ENCODE data around the gene IFFO2. TPM values are rescaled to one million over a fixed set of nuclear protein-coding genes. Genes with fewer than 3 reads are reported as not detected.
A peak's percentile ranks its signal among the peaks of the same experiment; 100 is the strongest.

The IFFO2 gene
- total RNA-seq, 1 experiment from 2014 or later: 11.7 TPM

DNA sequence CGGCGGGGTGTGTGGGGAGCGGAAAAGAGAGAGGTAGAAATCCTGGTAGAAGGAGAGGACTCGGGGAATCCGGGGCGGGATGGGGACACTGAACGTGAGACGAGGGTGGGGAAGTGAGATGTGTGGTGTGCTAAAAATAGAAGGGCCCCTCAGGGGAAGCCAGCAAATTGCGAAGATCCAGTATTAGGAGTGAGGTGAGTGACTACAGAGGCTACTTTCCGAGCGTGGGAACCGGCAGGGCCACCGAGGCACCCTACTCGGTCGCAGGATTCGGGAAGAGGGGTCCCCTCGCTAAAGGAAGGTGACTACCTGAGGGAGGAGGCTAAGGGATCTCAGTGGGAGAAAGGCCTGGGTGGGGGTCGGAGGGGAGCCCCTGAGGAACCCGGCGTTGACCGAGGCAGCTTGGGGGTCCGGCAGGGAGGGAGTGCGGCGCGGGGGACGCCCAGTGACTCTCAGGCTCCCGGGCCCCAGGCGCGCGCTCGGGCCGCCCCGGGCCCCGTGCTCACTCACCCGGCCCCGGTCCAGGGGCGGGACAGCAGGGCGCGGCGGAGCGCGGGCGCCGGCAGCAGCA is 54.4 kb downstream of the IFFO2 start:
- Histone ChIP-seq H3K4me1 (replicated peaks; ENCODE audit: insufficient read depth) (peaks cover 20% of the 10 kb centered on the region), H3K9me2 (ENCODE audit: insufficient read depth) (no peaks in the 10 kb centered on the region), H2AFZ (peak overlapping the region; percentile 83), H4K20me1 (ENCODE audit: insufficient read depth) (no peaks in the 10 kb centered on the region), H3K36me3 (ENCODE audit: low read depth) (no peaks in the 10 kb centered on the region), H3K9me3 (ENCODE audit: insufficient read depth, low read depth) (no peaks in the 10 kb centered on the region), H3K27ac (peak overlapping the region; percentile 91), H3K27me3 (ENCODE audit: insufficient read depth, low read depth) (no peaks in the 10 kb centered on the region), H3K4me2 (peak overlapping the region; percentile 83), H3F3A (ENCODE audit: insufficient read depth, low read depth) (peaks cover 14% of the 10 kb centered on the region), H3K4me3 (peak overlapping the region; percentile 77), H3K79me2 (ENCODE audit: low read depth) (no peaks in the 10 kb centered on the region)
- intact Hi-C loops (cut with micrococcal nuclease; ENCODE audit: unreplicated experiment): loop anchor here (1.0 to 10.0 kb wide), 3 partner anchors 24 to 109 kb away; partner anchors contain the start of gene IFFO2
- no TSS peak for BruUV-seq (replicated peaks)
- CTCF ChIA-PET: interaction anchor here (1.4 kb wide), 1 partner anchor 11 kb away, joined by 8 read pairs; no protein-coding TSS in a partner anchor
- DNase-seq: no peak
- TF ChIP-seq, protein P1, sequence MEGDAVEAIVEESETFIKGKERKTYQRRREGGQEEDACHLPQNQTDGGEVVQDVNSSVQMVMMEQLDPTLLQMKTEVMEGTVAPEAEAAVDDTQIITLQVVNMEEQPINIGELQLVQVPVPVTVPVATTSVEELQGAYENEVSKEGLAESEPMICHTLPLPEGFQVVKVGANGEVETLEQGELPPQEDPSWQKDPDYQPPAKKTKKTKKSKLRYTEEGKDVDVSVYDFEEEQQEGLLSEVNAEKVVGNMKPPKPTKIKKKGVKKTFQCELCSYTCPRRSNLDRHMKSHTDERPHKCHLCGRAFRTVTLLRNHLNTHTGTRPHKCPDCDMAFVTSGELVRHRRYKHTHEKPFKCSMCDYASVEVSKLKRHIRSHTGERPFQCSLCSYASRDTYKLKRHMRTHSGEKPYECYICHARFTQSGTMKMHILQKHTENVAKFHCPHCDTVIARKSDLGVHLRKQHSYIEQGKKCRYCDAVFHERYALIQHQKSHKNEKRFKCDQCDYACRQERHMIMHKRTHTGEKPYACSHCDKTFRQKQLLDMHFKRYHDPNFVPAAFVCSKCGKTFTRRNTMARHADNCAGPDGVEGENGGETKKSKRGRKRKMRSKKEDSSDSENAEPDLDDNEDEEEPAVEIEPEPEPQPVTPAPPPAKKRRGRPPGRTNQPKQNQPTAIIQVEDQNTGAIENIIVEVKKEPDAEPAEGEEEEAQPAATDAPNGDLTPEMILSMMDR (conservative IDR thresholded peaks at IDR 0.05): no peak
- no peak for TF ChIP-seq EZH2 (IDR thresholded peaks at IDR 0.05; ENCODE audit: low read depth)
- POLR2A ChIA-PET (ENCODE audit: unreplicated experiment): interaction anchor here (0.6 to 1.0 kb wide), 3 partner anchors 54 to 109 kb away, joined by 3 to 6 read pairs (median 6); no protein-coding TSS in a partner anchor

DNA sequence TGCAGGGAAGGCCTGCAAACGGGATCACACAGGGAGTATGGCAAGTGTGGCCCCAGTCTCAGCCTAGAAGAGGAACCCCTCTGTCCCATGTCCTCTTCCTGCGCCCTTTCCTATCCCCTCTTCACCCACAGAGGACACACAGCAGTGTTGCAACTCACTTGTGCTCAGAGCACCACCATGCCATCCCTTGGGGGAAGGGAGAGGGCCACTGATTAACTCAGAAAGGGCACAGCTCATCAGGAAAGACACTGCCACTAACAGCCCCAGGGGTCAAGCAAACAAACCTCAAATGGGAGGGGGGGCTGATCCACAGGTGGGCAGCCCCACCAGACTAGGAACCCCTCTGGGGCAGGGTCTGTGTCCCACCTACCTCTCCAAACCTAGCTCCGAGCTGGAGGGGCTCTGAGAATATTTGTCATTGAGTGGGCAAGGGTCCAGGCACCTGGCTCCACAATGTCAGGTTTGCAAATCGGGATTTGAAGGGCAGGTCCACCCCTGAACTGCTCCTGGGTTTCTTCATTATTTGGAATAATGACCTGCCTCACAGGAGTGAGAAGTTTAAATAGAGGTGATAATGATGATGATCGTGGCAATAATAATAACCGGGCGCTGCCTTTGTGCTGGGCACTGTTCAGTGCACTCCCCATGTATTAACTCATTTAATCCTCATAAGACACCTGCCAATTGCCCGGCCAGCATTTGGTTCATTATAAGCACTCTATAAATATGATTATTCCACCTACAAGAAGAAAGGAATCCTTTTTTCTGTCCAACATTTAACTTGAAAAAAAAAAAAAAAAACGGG is 55.1 kb downstream of the IFFO2 start:
- no peak for DNase-seq

DNA sequence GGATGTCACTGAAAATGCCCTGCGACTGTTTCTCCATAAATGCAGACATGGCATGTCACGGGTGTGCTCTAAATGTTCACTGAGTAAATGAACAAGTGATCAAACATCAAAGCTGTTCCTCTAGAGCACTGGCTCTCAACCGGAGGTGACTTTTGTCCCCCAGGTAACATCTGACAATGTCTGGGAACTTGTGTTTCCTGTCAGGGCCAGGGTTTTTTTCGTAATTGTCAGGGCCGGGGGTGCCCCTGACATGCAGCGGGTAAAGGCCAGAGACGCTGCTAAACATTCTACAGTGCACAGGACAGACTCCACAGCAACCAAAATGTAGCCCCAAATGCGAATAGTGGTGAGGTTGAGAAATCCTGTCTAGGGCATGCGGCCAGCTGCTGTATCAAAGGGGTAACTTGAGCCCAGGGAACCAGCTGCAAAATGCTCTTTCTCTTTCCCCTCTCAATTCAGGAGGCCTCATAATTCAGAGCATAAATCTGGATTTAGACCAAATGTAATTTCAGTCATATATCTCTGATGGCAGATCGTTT is 56.1 kb downstream of the IFFO2 start:
- no peak for TF ChIP-seq EZH2 (IDR thresholded peaks at IDR 0.05; ENCODE audit: low read depth)
- TF ChIP-seq, protein P1 (conservative IDR thresholded peaks at IDR 0.05): no peak
- no peak overlapping the region for H2AFZ ChIP-seq
- ChIA-PET POLR2A (ENCODE audit: unreplicated experiment) (interaction anchor here (0.7 kb wide), 1 partner anchor 197 kb away, joined by 3 read pairs; no protein-coding TSS in a partner anchor), CTCF (interaction anchor here (0.6 to 0.7 kb wide), 2 partner anchors 16 to 109 kb away, joined by 4 read pairs; no protein-coding TSS in a partner anchor)
- H4K20me1 ChIP-seq (ENCODE audit: insufficient read depth): no peaks in the 10 kb centered on the region
- DNase-seq: no peak
- no peaks in the 10 kb centered on the region for H3K36me3 ChIP-seq (ENCODE audit: low read depth)
- peaks cover 14% of the 10 kb centered on the region for H3F3A ChIP-seq (ENCODE audit: insufficient read depth, low read depth)
- no peak overlapping the region for H3K4me2 ChIP-seq
- no peaks in the 10 kb centered on the region for H3K79me2 ChIP-seq (ENCODE audit: low read depth)
- intact Hi-C loops (cut with micrococcal nuclease; ENCODE audit: unreplicated experiment): loop anchor here (10.0 kb wide), 1 partner anchor 54 kb away; the partner anchor contains the start of gene IFFO2
- H3K9me2 ChIP-seq (ENCODE audit: insufficient read depth): no peaks in the 10 kb centered on the region
- BruUV-seq (replicated peaks): no TSS peak
- H3K27ac ChIP-seq: no peak overlapping the region
- no peak overlapping the region for H3K4me3 ChIP-seq
- no peaks in the 10 kb centered on the region for H3K9me3 ChIP-seq (ENCODE audit: insufficient read depth, low read depth)
- H3K4me1 ChIP-seq (replicated peaks; ENCODE audit: insufficient read depth): peaks cover 20% of the 10 kb centered on the region
- no peaks in the 10 kb centered on the region for H3K27me3 ChIP-seq (ENCODE audit: insufficient read depth, low read depth)

More for the DNA sequence above, 55.1 kb downstream of the IFFO2 start:
- CTCF ChIA-PET: no interaction called here
- intact Hi-C loops (cut with micrococcal nuclease; ENCODE audit: unreplicated experiment): loop anchor here (10.0 kb wide), 1 partner anchor 53 kb away; the partner anchor contains the start of gene IFFO2
- Histone ChIP-seq H3F3A (ENCODE audit: insufficient read depth, low read depth) (peaks cover 14% of the 10 kb centered on the region), H3K36me3 (ENCODE audit: low read depth) (no peaks in the 10 kb centered on the region), H3K27me3 (ENCODE audit: insufficient read depth, low read depth) (no peaks in the 10 kb centered on the region), H3K4me3 (peak overlapping the region; percentile 77), H4K20me1 (ENCODE audit: insufficient read depth) (no peaks in the 10 kb centered on the region), H3K79me2 (ENCODE audit: low read depth) (no peaks in the 10 kb centered on the region), H3K27ac (no peak overlapping the region), H3K9me3 (ENCODE audit: insufficient read depth, low read depth) (no peaks in the 10 kb centered on the region), H3K4me2 (peak overlapping the region; percentile 83), H2AFZ (no peak overlapping the region; the same call in 1 of the 2 replicates), H3K9me2 (ENCODE audit: insufficient read depth) (no peaks in the 10 kb centered on the region), H3K4me1 (replicated peaks; ENCODE audit: insufficient read depth) (peaks cover 20% of the 10 kb centered on the region)
- no peak for TF ChIP-seq EZH2 (IDR thresholded peaks at IDR 0.05; ENCODE audit: low read depth)
- TF ChIP-seq, protein P1 (conservative IDR thresholded peaks at IDR 0.05): no peak
- POLR2A ChIA-PET (ENCODE audit: unreplicated experiment): no interaction called here
- TSS peak; percentile 42 for BruUV-seq (replicated peaks)

Data from PC-9 (cell line).